GM18873 (cell line): ENCODE results near the gene SH2D3C.

ENCODE experiments used
- ATAC-seq: cut with Tn5 transposase; IDR thresholded peaks from one replicate; pipeline ENCODE4 v1.9.1; 2021; ENCODE audit warnings: mild to moderate bottlenecking, moderate library complexity, moderate number of reproducible peaks; ENCODE audit not compliant: unreplicated experiment, low FRiP score

Gene SH2D3C

DNA sequence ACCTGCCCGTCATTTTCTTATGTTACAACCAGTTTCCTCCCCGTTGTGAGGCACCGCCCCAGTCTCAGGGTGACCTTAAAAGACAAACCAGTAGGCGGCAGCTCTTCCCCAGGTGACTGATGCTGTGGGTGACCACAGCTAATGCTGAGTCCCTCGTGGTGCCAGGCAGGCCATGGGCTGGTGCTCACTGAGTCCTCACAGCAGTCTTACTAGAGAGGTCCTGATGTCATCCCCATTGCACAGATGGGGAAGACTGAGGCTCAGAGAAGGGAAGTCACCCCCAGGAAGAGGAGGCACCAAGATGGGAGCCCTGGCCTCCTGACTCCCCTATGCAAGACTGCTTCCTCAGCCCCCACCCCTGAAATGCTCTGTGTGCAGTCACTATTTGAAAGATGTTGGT, 70.7 kb downstream of the SH2D3C start:
- ATAC-seq, result no peak

DNA sequence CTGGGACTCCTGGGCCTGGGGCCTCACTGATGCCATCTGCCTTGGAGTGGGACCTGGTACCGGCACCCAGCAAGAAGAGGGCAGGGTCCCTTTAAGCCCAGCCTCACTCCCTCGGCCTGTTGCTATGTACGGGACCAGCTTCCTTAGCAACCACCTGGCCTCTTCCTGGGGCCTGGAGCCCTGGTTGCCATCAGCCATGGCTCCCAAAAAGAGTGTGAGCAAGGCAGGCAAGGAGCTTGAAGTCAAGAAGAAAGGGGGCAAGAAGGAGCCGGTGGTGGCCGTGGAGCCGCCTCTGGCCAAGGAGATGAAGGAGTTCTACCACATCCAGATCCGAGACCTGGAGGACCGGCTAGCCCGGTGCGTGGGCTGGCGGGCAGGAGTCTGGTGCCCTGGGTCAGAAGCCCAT, 71.6 kb downstream of the SH2D3C start, which contains the start of gene CFAP157:
Gene CFAP157 (plus strand): TSS at position 153 of the 406 bp plus-strand sequence. CDS start 44 bp downstream, at position 197.
- no peak for ATAC-seq

DNA sequence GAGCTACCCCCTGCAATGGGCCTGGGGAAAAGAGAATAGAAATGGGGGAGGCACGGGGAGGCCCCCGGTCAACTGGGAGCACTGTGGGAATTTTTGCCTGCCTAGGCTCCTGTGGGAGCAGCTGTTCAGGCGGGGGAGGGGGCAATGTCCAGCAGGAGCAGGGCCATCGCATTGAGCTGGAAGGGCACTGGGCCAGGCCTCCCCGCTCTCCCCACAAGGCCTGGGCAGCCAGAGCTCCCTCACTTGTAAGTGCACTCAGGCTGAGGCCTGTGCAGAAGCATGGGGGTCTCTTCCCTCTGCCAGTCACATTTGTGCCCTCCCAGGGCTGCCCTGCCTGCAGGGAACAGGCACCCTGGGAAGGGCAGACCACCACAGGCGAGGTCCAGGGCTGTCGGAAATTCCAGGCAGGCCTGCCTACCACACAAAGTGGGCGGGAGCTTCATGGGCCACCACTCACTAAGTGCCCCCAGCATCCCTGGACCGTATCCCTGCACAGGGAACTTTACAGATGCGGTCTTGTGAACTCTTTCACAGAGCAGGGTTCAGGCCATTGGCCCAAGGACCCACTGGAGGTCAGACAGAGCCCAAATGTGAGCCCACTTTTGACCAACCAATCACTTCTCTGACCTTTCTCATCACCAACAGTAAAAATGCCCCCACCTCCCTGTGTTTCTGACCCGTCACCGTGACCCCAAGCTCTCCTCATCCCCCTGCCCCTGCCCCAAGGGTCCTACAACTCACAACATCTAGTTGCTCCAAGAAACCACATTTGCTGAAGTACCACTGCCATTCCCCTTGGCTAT, 72.7 kb downstream of the SH2D3C start:
- ATAC-seq, result no peak

DNA sequence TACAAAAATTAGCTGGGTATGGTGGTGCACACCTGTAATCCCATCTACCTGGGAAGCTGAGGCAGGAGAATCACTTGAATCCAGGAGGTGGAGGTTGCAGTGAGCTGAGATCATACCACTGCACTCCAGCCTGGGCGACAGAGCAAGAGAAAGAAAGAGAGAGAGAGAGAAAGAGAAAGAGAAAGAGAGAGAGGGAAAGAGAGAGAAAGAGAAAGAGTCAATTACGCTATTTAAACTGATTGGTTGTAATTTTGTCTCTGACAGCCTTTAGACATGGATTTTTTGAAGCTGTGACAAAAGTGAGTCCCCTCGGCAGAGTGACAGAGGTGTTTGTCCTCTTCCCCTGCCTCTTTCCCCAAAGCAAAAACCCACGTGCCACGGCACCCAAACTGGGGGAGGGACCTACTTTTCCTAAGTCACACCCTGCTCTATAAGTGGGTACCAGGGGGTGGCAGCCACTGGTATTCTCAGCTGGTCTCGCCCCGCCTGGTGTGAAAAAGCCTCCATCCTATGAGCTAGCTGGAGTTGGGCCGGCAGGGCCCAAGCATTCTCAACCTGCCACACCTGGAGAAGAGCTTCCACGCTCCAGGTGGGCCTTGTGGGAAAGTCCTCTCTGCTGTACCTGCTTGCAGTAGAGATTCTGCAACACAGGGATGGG, 75.0 kb downstream of the SH2D3C start:
- ATAC-seq, result no peak

DNA sequence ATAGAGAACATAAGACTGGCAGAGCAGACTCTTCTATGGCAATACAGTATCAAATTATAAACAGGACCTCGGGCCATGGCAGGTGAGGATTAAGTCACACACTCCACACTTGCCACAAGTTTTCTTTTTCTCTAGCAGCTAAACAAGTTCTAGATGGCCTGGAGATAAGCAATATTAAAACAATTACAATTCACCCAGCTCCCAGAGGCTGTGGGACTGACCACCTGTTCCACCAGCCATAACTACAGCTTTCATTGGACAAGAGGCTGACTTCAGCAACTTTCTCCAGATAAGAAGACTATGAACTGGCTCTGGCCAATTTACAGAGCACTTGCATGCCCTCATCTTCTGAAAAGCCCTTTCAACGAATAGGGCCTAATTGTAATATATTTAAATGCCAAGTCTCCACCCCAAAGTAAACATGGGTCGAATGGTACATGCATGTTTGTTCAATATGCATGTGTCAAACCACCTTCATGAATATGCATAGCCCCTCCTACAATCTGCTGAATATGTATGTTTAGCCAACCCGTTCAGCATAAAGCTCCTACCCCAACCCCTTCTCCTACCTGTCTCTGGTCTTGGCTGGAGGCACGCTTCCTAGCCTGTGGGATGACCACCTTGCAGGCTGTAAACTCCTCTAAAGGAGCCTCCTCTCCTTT, 77.7 kb downstream of the SH2D3C start:
- ATAC-seq, result no peak

DNA sequence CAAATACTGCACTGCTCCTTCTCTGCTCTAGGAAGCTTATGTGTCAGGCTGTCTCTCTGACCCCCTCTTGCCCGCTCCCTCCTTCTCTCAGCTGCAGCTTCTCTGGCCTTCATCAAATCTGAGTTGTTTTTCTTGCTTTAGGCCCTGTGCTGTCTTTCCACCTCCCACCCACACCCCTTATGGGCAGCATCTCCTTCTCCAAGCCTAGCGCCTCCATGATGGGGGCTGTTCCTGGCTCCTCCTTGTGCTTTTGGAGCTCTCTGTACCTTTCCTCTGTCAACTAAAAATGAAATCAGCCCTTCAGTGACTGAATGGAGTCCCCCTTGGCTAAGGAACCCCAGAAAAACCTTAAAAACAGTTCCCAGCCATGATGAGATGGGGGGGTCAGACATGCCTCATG, 78.3 kb downstream of the SH2D3C start:
- no peak for ATAC-seq

DNA sequence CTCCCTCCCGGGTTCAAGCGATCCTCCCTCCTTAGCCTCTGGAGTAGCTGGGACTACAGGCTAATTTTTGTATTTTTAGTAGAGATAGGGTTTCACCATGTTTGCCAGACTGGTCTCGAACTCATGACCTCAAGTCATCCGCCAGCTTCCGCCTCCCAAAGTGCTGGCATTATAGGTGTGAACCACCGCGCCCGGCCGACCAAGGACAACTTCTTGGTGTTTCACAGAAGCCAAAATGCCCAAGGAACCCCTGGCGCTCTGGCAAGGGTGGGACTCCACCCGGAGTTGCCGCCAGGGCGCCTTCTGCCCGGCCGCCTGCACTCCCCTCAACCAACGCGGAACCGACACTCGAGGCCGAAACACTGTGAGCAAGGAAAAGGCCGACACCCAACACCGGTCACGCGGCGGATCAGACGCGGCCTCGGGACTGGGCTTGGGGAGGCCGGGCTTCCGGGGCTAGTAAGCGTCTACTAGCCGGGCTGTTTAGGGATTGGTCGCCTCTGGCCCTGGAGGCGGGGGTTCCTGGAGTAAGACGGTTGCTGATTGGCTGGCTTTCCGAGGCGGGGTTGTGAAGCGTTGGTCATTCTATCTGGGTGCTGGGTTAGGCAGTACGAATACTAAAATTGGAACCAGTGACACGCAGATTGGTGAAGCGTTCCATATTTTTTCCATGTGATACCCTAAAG, 79.3 kb downstream of the SH2D3C start:
- ATAC-seq, result no peak

DNA sequence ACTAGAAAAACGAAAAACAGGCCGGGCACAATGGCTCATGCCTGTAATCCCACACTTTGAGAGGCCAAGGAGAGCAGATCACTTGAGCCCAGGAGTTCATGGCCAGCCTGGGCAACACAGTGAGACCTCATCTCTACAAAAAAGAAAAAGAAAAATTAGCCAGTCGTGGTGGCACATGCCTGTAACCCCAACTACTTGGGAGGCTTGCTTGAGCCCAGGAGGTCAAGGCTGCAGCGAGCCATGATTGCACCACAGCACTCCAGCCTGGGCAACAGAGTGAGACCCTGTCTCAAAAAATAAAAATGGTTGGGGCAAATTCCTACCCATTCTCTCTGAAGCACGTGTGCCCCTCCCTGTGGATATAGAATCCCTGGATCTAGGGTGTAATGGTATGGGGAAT, 80.1 kb downstream of the SH2D3C start:
- ATAC-seq, result no peak

DNA sequence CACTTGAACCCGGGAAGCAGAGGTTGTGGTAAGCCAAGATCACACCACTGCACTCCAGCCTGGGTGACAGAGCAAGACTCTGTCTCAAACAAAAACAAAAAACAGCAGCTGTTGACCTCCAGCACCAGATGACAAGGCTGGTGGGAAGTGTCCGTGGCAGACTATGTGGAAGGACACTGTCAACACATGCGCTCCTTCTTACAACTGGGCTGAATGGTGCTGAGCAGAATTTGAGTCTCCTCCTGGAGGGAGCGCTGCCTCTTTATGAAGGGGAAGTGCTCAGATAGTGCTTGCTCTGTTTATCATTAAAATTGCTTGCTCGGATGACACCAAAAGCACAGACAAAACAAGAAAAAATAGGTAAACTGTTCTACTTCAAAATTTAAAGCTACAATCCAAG, 80.9 kb downstream of the SH2D3C start:
- no peak for ATAC-seq

DNA sequence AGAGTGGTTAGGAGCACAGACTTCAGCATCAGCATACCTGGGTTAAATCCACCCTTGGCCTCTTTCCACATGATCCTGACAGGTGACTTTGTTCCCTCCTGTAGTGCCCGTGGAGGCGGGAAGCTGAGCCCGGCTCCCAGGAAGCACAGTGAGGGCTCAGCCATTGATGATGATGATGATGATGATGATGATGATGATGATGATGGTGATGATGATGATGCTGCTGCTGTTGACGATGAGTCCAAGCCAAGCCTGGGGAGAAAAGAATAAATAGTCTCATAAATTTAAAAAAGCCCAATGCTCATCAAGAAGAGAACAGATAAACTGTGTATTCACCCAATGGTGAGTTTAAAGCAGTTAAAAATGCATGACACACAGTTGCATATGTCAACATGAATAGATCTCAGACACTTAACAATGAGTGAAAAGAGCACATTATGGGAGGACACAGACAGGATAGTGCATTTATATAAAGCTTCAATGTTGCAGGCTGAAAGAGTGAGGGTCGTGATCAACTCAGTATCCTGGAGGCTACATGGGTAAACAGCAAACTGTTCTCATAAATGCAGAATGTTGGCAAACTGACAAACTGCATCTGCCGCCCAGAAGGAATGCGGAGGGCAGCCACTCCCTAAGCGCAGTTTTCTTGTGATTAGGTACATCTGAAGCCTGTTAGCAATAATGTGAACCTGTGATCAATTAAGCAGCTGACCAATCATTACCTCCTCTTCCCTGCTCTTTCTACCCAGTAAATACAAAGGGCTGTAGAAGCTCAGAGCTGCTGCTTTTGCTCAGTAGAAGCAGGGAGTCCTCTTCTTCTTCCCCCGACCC, 83.4 kb downstream of the SH2D3C start:
- ATAC-seq, result no peak

DNA sequence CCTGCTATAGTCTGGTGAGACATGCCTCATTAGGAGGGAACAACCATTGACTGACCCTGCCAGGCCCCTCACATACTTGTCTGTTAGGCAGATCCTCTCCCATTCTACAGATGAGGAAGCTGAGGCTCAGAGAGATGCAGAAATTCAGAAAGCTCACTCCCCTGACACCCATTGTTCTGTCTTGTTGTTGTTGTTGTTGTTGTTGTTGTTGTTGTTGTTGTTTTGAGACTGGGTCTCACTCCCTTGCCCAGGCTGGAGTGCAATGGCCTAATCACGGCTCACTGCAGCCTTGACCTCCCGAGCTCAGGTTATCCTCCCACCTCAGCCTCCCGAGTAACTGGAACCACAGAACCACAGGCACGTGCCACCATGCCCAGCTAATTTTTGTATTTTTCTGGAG, 84.8 kb downstream of the SH2D3C start:
- no peak for ATAC-seq

DNA sequence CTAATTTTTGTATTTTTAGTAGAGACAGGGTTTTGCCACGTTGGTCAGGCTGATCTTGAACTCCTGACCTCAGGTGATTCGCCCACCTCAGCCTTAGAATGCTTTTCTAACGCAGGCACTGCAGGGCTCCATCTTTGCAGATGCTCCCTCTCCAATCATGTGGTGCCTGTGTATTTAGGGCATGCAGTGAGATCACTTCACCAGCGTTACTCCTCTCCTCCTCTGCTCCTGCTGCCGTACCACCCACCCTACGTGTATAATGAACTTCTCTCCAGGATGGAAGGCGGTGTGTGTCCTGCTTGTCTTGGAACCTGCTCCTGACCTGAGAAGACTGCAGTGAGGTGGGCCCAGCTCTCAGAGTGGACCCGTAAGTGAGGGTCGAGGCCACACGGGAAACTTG, 85.3 kb downstream of the SH2D3C start:
- ATAC-seq, result no peak

DNA sequence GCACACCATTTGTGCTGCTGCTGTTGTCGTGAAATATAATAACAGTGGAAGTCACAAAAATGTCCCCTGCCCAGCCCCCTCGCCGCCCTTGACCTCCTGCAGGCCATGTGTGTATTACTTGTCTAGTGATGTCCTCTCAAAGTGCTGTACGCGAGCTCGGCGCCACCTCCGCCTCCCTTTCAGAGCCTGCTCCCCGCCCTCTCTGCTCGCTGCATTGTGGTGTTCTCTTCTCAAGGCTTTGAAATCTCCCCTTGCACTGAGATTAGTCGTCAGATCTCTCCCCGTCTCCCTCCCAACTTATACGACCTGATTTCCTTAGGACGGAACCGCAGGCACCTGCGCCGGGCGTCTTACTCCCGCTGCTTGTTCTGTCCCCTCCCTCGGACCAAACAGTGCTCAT, 86.4 kb downstream of the SH2D3C start:
- no peak for ATAC-seq

DNA sequence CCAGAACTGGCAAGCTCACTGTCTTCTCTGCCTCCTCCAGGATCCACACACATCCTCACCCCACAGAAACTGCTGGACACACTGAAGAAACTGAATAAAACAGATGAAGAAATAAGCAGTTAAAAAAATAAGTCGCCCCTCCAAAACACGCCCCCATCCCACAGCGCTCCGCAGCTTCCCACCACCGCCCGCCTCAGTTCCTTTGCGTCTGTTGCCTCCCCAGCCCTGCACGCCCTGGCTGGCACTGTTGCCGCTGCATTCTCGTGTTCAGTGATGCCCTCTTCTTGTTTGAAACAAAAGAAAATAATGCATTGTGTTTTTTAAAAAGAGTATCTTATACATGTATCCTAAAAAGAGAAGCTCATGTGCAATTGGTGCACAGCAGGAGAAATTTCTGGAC, 87.7 kb downstream of the SH2D3C start:
- no peak for ATAC-seq

DNA sequence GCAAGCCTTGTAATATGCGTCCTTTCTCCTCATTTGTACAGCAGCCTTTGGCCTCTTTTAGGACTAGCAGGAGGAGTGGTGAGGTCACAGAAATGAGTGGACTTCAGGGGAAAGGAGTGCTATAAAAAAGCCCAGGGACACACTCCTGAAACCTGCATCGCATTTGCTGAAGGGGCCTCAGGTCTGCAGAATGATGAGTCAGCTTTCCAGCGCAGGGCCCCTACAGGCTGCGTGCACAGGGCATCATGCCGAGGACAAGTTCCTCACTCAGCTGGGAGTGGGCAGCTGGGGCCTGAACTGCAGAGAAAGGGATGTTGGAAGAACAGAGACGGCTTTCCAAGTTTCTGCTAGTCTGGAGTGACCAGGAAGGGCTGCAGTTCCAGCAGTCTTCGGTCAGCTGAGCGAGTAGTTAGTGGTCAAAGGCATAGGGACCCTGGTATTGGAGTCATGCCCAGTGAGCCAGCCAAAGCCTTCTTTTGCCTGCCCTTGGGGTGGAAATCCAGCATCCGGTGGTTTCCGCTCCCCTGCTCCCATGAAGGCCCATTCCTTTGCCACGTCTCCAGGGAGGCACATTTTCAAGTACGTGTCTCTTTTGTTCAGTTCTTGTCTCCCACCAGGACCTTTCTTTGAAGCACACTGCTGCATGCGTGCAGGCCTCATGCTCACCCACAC, 89.0 kb downstream of the SH2D3C start:
- ATAC-seq, result no peak
